ENCODE data around the gene TMEM135. TPM values are rescaled to one million over a fixed set of nuclear protein-coding genes. Genes with fewer than 3 reads are reported as not detected.
"Not testable (repeated sequence)": the region's sequence is repeated elsewhere in the genome, so short reads cannot be mapped to it uniquely, and the experiment has no call there.

The TMEM135 gene
- total RNA-seq, 2 donors from 2014 or later: 23.0 to 40.3 TPM

DNA sequence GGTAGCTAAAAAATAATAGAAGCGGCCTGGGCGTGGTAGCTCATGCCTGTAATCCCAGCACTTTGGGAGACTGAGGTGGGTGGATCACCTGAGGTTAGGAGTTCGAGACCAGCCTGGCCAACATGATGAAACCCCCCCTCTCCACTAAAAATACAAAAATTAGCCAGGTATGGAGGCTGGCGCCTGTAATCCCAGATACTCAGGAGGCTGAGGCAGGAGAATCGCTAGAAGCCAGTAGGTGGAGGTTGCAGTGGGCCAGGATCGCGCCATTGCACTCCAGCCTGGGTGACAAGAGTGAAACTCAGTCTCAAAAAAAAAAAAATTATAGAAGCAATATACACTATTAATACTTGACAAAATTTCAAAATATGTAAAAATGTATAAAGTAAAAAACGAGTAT is 150.7 kb downstream of the TMEM135 start:
- H3K36me3 Mint-ChIP-seq; H3K27me3 Mint-ChIP-seq; H3K4me1 Mint-ChIP-seq (ENCODE audit: low read depth in 2 of 2); ATAC-seq; DNase-seq (ENCODE audit: low spot score); H3K4me3 Mint-ChIP-seq; H3K27ac Mint-ChIP-seq; H3K9me3 Mint-ChIP-seq: not testable (repeated sequence)

- H3K4me3 Mint-ChIP-seq; ATAC-seq; DNase-seq (ENCODE audit: low spot score); H3K9me3 Mint-ChIP-seq; H3K4me1 Mint-ChIP-seq (ENCODE audit: low read depth in 2 of 2); H3K27ac Mint-ChIP-seq; H3K36me3 Mint-ChIP-seq; H3K27me3 Mint-ChIP-seq: not testable (repeated sequence)
Measured at GRCh38 chr11:87188921-87189320, 151.2 kb downstream of the TMEM135 start.

DNA sequence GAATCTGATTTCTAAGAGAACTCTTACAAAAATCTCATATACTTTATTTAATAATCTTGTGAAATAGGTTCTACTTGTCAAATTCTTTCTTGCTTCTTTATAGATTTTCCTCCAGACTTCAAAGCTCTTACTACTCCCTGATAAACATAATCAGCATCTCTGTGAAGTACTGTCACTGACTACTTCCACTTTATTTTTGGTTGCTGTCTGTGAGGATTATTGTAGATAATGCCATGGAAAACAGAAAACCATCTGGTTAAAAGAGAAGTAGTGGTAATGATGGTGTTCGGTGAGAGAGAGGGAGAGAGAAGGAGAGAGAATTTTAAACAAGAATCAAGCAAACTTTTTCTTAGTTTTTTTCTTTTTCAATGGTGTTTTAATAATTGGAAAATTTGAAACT is 152.3 kb downstream of the TMEM135 start:
- Mint-ChIP-seq H3K27ac (no peak overlapping the region), H3K4me1 (ENCODE audit: low read depth in 2 of 2) (peaks cover 4% of the 10 kb centered on the region in 2 donors), H3K9me3 (no peaks in the 10 kb centered on the region), H3K36me3 (no peaks in the 10 kb centered on the region), H3K27me3 (no peaks in the 10 kb centered on the region), H3K4me3 (no peak overlapping the region)
- DNase-seq (ENCODE audit: low spot score) (no peak), ATAC-seq (no peak)

DNA sequence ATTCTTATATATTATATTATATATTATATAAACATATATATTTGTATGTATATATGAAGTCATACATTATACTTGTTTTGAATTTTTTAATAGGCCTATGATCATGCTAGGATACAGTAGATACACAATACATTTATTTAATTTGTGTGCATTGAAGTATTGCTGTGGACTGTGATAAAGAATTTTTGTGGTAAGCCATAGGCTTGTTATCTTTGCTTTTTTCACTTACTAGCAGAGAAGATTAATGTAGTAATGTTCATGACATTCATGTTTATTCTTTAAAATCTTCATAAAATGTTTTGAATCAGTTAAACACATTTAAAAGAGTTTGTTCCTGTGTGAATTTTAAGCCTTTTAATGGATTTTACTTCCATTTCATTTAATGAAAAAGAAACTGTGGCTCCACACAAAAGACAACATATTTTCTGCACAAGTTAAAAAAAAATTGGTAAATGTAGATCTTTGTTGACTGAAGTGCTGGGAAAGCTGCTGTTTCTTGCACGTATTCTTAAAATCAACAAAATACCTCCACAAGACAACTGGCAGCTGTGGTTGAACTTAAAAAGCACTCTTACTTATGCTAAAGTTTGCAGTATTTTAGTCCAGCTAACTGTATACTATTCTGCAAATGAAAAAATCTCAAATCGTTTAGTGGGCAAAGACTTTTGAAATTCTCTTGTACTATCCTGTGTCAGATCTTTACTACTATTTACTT is 156.2 kb downstream of the TMEM135 start:
- ATAC-seq (no peak), DNase-seq (ENCODE audit: low spot score) (no peak)
- Mint-ChIP-seq H3K4me1 (ENCODE audit: low read depth in 2 of 2) (peaks cover 4 to 7% of the 10 kb centered on the region in 2 donors), H3K4me3 (no peak overlapping the region), H3K9me3 (no peaks in the 10 kb centered on the region), H3K36me3 (no peaks in the 10 kb centered on the region), H3K27me3 (no peaks in the 10 kb centered on the region), H3K27ac (no peak overlapping the region)

DNA sequence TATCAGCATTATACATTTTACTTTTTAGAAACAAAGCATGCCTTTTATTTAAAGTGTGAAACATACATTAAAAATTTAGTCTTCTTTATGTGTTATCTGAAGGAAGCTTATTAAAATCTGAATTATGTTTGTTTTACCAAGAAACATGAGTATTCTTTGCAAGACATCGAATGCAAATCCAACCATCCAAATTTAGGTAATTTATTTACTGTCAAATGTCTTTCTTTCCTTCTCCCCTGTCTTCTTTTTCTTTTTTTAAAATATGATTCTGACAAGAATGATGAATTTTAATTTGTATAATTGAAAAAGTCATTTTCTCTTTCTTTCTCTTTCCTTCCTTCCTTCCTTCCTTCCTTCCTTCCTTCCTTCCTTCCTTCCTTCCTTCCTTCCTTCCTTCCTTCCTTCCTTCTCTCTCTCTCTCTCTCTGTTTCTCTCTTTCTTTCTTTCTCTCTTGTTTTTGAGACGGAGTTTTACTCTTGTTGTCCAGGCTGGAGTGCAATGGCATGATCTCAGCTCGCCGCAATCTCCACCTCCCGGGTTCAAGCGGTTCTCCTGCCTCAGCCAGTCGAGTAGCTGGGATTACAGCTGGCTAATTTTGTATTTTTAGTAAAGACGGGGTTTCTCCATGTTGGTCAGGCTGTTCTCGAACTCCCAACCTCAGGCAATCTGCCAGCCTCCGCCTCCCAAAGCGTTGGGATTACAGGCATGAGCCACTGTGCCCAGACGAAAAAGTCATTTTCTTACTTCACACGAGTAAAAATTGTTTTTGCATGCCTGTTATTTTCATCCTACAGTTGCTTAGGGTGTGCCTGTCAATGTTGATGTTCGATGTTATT is 157.5 kb downstream of the TMEM135 start:
- no peaks in the 10 kb centered on the region for H3K9me3 Mint-ChIP-seq
- peak overlapping the region in 1 of 2 donors; percentile 57 for H3K27ac Mint-ChIP-seq
- DNase-seq (ENCODE audit: low spot score): no peak
- H3K36me3 Mint-ChIP-seq: no peaks in the 10 kb centered on the region
- H3K4me3 Mint-ChIP-seq: no peak overlapping the region
- peaks cover 4 to 7% of the 10 kb centered on the region in 2 donors for H3K4me1 Mint-ChIP-seq (ENCODE audit: low read depth in 2 of 2)
- H3K27me3 Mint-ChIP-seq: no peaks in the 10 kb centered on the region
- no peak for ATAC-seq

GRCh38 chr11:87198266-87198881 is 160.6 kb downstream of the TMEM135 start:
- Mint-ChIP-seq H3K4me3 (no peak overlapping the region), H3K9me3 (no peaks in the 10 kb centered on the region), H3K4me1 (ENCODE audit: low read depth in 2 of 2) (peaks cover 4 to 7% of the 10 kb centered on the region in 2 donors), H3K27me3 (no peaks in the 10 kb centered on the region), H3K36me3 (no peaks in the 10 kb centered on the region), H3K27ac (no peak overlapping the region)
- ATAC-seq (no peak), DNase-seq (ENCODE audit: low spot score) (no peak)

DNA sequence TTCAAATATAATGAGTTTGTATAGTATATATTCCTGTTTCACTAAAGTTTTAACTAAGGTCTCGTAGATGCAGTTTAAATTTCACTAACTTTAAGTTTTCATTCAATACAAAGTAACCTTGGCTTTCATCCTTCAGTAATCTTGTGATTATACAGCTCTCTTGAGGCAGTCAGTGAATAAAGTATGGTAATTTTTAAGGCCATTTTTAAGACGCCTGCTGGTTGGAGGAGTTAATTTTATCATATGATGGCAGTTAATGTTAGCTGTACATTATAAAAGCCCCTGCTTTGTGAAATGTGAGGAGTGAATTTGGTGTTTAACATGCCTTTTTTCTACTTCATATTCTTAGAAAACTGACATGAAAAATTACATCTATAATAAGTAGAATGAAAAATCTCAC is 163.6 kb downstream of the TMEM135 start:
- no peak overlapping the region for H3K27ac Mint-ChIP-seq
- no peak for ATAC-seq
- no peak for DNase-seq (ENCODE audit: low spot score)
- H3K36me3 Mint-ChIP-seq: no peaks in the 10 kb centered on the region
- no peaks in the 10 kb centered on the region for H3K9me3 Mint-ChIP-seq
- no peaks in the 10 kb centered on the region for H3K27me3 Mint-ChIP-seq
- H3K4me1 Mint-ChIP-seq (ENCODE audit: low read depth in 2 of 2): peaks cover 0 to 3% of the 10 kb centered on the region in 2 donors
- H3K4me3 Mint-ChIP-seq: no peak overlapping the region

DNA sequence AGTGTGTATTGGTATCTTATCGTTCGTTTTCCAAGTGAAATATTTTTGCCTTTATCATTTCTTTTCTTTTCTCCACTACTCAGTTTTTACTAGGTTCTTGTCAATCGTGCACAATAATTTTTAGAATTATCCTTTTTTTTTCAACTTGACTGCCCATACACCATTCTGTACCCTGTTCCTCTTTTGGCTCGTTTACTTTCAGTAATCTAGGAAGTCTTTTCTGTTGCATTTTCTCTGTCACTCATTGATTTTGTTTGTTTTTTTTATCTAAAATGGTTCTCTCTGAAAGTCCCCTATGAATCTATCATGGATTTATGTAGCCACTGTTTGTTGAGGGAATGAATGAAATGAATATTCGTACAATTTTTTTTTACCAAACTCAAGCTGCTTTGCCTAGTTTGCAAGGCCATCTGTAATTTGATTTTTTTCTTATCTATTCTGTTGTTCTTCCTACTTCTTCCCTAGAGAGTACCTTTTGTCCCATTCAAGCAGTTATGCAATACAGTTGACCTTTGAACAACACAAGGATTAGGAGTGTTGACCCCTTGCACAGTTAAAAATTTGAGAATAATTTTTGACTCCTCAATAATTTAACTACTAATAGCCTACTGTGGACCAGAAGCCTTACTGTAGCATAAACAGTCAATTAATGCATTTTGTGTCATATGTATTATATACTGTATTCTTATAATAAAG is 166.3 kb downstream of the TMEM135 start:
- Mint-ChIP-seq H3K4me3 (no peak overlapping the region), H3K4me1 (ENCODE audit: low read depth in 2 of 2) (no peaks in the 10 kb centered on the region), H3K36me3 (peaks cover 5% of the 10 kb centered on the region), H3K27me3 (no peaks in the 10 kb centered on the region), H3K27ac (no peak overlapping the region), H3K9me3 (peaks cover 3% of the 10 kb centered on the region)
- DNase-seq (ENCODE audit: low spot score) (no peak), ATAC-seq (no peak)

DNA sequence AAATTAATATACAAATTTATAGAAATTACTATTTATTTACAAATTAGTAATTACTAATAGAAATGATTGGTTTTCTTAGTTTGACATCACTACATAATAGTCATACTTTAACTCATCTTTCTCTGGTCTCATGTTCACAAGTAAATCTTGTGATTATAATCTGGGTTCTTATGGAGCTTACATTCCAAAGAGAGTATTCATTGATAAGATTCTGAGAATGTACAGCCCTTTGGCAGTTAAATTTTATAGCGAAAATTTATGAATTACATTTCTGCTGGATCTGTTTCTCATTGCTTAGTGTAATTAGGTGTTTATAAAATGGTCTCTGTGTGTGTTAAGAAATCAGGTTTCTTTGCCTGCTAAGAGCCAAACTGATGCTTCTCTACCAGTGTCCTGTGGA is 175.2 kb downstream of the TMEM135 start:
- H3K9me3 Mint-ChIP-seq: peaks cover 3% of the 10 kb centered on the region
- H3K36me3 Mint-ChIP-seq: peaks cover 5% of the 10 kb centered on the region
- peak overlapping the region; percentile 53 for H3K4me3 Mint-ChIP-seq

GRCh38 chr11:87213444-87213843 is 175.7 kb downstream of the TMEM135 start:
- peak overlapping the region; percentile 53 for H3K4me3 Mint-ChIP-seq
- no peaks in the 10 kb centered on the region for H3K27me3 Mint-ChIP-seq
- ATAC-seq: peak; percentile 67 to 88
- peaks cover 10 to 21% of the 10 kb centered on the region in 2 donors for H3K4me1 Mint-ChIP-seq (ENCODE audit: low read depth in 2 of 2)
- peak overlapping the region; percentile 72 to 93 for H3K27ac Mint-ChIP-seq
- no peak for DNase-seq (ENCODE audit: low spot score)
- H3K36me3 Mint-ChIP-seq: no peaks in the 10 kb centered on the region
- H3K9me3 Mint-ChIP-seq: no peaks in the 10 kb centered on the region

More for the DNA sequence above, 175.2 kb downstream of the TMEM135 start:
- Mint-ChIP-seq H3K27me3 (no peaks in the 10 kb centered on the region), H3K27ac (peak overlapping the region; percentile 72 to 93), H3K4me1 (ENCODE audit: low read depth in 2 of 2) (peaks cover 10 to 19% of the 10 kb centered on the region in 2 donors)
- DNase-seq (ENCODE audit: low spot score) (no peak), ATAC-seq (no peak)

DNA sequence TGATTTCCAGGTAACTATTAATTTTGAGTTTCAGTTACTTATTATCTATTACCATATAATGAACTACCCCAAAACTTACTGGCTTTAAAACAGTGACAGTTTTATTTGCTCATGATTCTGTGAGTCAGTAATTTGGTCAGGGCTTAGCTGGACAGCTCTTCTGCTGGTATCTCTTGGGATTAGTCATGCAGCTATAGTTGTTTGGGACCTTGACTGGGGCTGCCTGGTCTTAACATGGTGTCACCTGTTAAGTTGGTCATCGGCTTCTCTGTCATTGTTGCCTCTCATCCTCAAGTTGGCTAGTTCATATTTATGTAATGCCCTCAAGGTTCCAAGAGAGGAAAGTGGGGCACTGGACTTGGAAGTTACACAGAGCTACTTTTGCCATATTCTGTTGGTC is 177.5 kb downstream of the TMEM135 start:
- peaks cover 17 to 27% of the 10 kb centered on the region in 2 donors for H3K4me1 Mint-ChIP-seq (ENCODE audit: low read depth in 2 of 2)
- ATAC-seq: no peak
- no peak overlapping the region for H3K4me3 Mint-ChIP-seq
- H3K36me3 Mint-ChIP-seq: no peaks in the 10 kb centered on the region
- no peaks in the 10 kb centered on the region for H3K27me3 Mint-ChIP-seq
- no peak for DNase-seq (ENCODE audit: low spot score)
- H3K27ac Mint-ChIP-seq: peak overlapping the region in 1 of 2 donors; percentile 32
- no peaks in the 10 kb centered on the region for H3K9me3 Mint-ChIP-seq

GRCh38 chr11:87219266-87219665 is 181.5 kb downstream of the TMEM135 start:
- H3K27me3 Mint-ChIP-seq: no peaks in the 10 kb centered on the region
- H3K4me1 Mint-ChIP-seq (ENCODE audit: low read depth in 2 of 2): peaks cover 7 to 15% of the 10 kb centered on the region in 2 donors
- peak overlapping the region; percentile 45 to 69 for H3K27ac Mint-ChIP-seq
- peak overlapping the region; percentile 27 for H3K4me3 Mint-ChIP-seq
- ATAC-seq (peak; percentile 96 to 97), DNase-seq (ENCODE audit: low spot score) (peak; percentile 61)
- H3K9me3 Mint-ChIP-seq: no peaks in the 10 kb centered on the region
- H3K36me3 Mint-ChIP-seq: no peaks in the 10 kb centered on the region

- Mint-ChIP-seq H3K4me3 (no peak overlapping the region), H3K4me1 (ENCODE audit: low read depth in 2 of 2) (peaks cover 7 to 11% of the 10 kb centered on the region in 2 donors), H3K27me3 (no peaks in the 10 kb centered on the region), H3K36me3 (no peaks in the 10 kb centered on the region), H3K27ac (no peak overlapping the region), H3K9me3 (no peaks in the 10 kb centered on the region)
- ATAC-seq (no peak), DNase-seq (ENCODE audit: low spot score) (no peak)
Measured at GRCh38 chr11:87223816-87224215, 186.1 kb downstream of the TMEM135 start.

Measured in natural killer cell treated with Interleukin-12 subunit alpha and Interleukin-12 subunit beta and Interleukin-15 and Interleukin-18, amount 100 ng/mL, for 72 hours (primary cell).